GM12874 (cell line): Measurements from ENCODE around the gene ANKRD34C.

Experiments
- CTCF ChIP-seq: IDR thresholded peaks from 2 replicates; pipeline ENCODE4 v1.5.1; 2011; ENCODE audit warnings: low read depth, mild to moderate bottlenecking, control low read depth, low read length, moderate library complexity; ENCODE audit not compliant: insufficient read depth

ANKRD34C gene

DNA sequence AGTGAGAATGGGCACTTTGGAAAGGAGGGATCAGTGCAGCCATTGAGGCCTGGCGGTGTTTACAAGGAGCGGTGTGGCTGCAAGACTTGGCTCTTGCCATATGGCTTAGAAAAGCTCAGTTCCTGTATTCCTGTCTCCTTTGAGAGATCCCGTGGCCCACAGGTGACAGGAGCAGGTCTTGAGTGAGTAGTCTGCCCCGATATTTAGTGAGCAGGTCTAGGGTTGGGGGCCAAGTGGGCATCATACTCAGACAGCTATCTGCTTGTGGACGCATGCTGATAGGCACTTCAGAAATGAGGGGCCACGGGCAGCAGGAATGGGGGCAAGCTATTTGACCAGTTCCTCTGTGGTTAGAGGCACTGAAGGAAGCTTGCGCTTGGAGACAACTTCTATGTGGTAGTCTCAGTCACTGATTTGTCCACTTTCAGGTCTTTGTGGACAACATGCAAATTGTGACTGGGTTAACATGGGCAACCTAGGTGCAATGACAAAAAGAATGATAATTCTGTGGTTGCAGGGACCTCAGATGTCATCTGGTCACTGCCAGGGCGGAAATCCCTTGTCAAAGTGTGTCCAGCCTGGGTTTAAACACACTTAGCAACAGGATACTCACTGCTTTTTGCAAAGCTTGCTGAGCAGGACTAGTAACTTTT lies 29.5 kb downstream of the ANKRD34C start:
- no peak for TF ChIP-seq CTCF

- no peak for TF ChIP-seq CTCF
These were observed 31.7 kb downstream of the ANKRD34C start for GRCh38 chr15:79314186-79314585.

DNA sequence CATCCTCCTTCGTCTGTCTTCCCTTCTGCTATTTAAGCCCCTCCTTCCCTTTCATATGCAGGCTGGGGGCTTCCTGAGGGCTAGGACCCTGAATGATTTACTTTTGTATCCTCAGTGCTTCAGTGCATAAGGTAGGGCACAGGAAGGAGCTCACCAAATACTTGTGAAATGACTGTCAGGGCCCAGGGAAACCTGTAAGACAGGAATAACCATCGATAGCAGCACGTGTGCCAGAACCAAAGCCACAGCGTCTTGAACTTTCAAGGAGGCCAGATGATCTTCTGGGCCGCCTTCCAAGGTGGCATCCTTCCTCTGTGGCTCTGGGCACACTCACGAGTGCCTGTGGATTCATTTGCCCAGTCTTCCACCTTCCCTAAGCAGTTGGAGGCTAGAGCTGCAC lies 32.3 kb downstream of the ANKRD34C start:
- TF ChIP-seq CTCF: no peak

GRCh38 chr15:79315623-79316328 lies 33.3 kb downstream of the ANKRD34C start:
- no peak for TF ChIP-seq CTCF

GRCh38 chr15:79316864-79317263 lies 34.3 kb downstream of the ANKRD34C start:
- TF ChIP-seq CTCF: no peak

GRCh38 chr15:79321876-79322275 lies 39.4 kb downstream of the ANKRD34C start:
- no peak for TF ChIP-seq CTCF

- no peak for TF ChIP-seq CTCF
These were observed 39.8 kb downstream of the ANKRD34C start for GRCh38 chr15:79322306-79322705.
